Body of pancreas (tissue), 4 donors: Measurements from ENCODE around the gene DLG2. TPM values are rescaled to one million over a fixed set of nuclear protein-coding genes. Genes with fewer than 3 reads are reported as not detected.

Source experiments
- ATAC-seq: fragments of 150-250 bp; one replicate; pipeline ENCODE4 v1.9.1; 2016
- DNase-seq, 4 donors: peaks; one replicate each; pipeline ENCODE4 v3.0.0-alpha.2; 2019
- H3K27ac ChIP-seq, 4 donors: fragments of 200-600 bp; sonication (generic); 1 replicate in 3 of 4; 2 replicates in 1 of 4; pipeline versions ENCODE4 v1.5.1 to v1.6.1; 2016 to 2019; ENCODE audit warnings: mild to moderate bottlenecking in 1 of 4, mixed read lengths in 1 of 4, moderate library complexity in 1 of 4
- H3K27me3 ChIP-seq, 2 donors: fragments of 200-600 bp; sonication (generic); one replicate each; pipeline ENCODE4 v1.6.0; 2016; ENCODE audit warnings: mild to moderate bottlenecking in 1 of 2
- H3K36me3 ChIP-seq, 2 donors: fragments of 200-600 bp; sonication (generic); replicated peaks in 1 of 2; 2 replicates each; pipeline ENCODE4 v1.5.1; 2016; ENCODE audit warnings: low read depth in 2 of 2; ENCODE audit not compliant: insufficient read depth in 1 of 2
- H3K4me1 ChIP-seq: fragments of 200-600 bp; sonication (generic); one replicate; pipeline ENCODE4 v1.6.0; 2016
- H3K4me3 ChIP-seq, 2 donors: fragments of 200-600 bp; sonication (generic); 1 replicate in 1 of 2; 2 replicates in 1 of 2; pipeline ENCODE4 v1.5.1; 2016 to 2019
- H3K9me3 ChIP-seq, 3 donors: fragments of 200-600 bp; sonication (generic); 1 replicate in 2 of 3; 2 replicates in 1 of 3; pipeline ENCODE4 v1.5.1; 2016
- CTCF ChIP-seq, 7 experiments: fragments of 450-650 bp in 4 of 7; fragments of 200-600 bp in 3 of 7; sonication (generic) in 3 of 7; IDR thresholded peaks; one replicate each; pipeline ENCODE4 v1.5.1; 2016 to 2019; ENCODE audit warnings: antibody characterized with exemption in 7 of 7
- POLR2A ChIP-seq, 3 donors: fragments of 450-650 bp; IDR thresholded peaks; one replicate each; pipeline ENCODE4 v1.6.1; 2016; ENCODE audit warnings: antibody characterized with exemption in 3 of 3, mild to moderate bottlenecking in 2 of 3
- WGBS, 2 donors: methylation state at CpG; one replicate each; pipeline ENCODE4 v1.1.5; 2017; 5-methylcytosine and 5-hydroxymethylcytosine counted together
- intact Hi-C: fragments of 100-400 bp; cut with DNase I; formaldehyde crosslinking; loops from one replicate; pipeline ENCODE4 v1.15.1; 2023
- total RNA-seq, 2 donors: library from RNA; depleted of rRNA; stranded (reverse); fragments of >200 nt; gene quantifications; one replicate each; pipeline ENCODE4 v1.1.0, GENCODE V29; 2016

The DLG2 gene
- total RNA-seq, 2 donors from 2014 or later = 6.0 to 13.2 TPM

- DNase-seq = no peak
- Histone ChIP-seq H3K4me1 (no peaks in the 10 kb centered on the region), H3K27me3 (no peaks in the 10 kb centered on the region), H3K4me3 (no peak overlapping the region), H3K9me3 (no peaks in the 10 kb centered on the region), H3K36me3 (no peaks in the 10 kb centered on the region), H3K27ac (no peak overlapping the region)
- 79 to 81% methylated on average over 3 of the region's 3 CpGs for WGBS, 2 donors
- no peak for TF ChIP-seq POLR2A (IDR thresholded peaks at IDR 0.05)
- TF ChIP-seq CTCF (IDR thresholded peaks at IDR 0.05) = no peak
- ATAC-seq = no peak
- intact Hi-C loops = no loop called here
These were observed 789.6 kb downstream of the DLG2 start for GRCh38 chr11:84837402-84838069.

DNA sequence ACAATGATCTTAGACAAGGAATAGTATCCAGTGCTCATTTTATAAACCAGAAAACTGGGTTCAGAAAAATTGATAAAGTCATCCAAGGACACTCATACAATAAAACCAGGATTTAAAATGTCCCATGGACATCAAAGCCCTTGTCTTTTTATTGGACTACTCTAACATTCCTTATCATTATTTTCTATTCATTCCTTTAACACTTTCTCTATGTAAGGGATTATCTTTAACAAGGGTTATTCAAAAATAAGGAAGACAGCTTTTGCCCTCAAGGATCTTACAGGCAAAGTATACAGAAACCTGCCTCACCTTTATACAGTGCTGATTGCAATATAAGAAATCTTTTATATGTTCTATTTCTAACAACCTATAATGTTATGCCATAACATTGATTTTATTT, 790.8 kb downstream of the DLG2 start:
- TF ChIP-seq POLR2A (IDR thresholded peaks at IDR 0.05) (no peak), CTCF (IDR thresholded peaks at IDR 0.05) (no peak)
- H3K4me3 ChIP-seq = no peak overlapping the region
- no peaks in the 10 kb centered on the region for H3K27me3 ChIP-seq
- ATAC-seq (no peak), DNase-seq (no peak)
- intact Hi-C loops = no loop called here
- H3K27ac ChIP-seq = no peak overlapping the region
- no peaks in the 10 kb centered on the region for H3K4me1 ChIP-seq
- no peaks in the 10 kb centered on the region for H3K9me3 ChIP-seq
- H3K36me3 ChIP-seq = no peaks in the 10 kb centered on the region

DNA sequence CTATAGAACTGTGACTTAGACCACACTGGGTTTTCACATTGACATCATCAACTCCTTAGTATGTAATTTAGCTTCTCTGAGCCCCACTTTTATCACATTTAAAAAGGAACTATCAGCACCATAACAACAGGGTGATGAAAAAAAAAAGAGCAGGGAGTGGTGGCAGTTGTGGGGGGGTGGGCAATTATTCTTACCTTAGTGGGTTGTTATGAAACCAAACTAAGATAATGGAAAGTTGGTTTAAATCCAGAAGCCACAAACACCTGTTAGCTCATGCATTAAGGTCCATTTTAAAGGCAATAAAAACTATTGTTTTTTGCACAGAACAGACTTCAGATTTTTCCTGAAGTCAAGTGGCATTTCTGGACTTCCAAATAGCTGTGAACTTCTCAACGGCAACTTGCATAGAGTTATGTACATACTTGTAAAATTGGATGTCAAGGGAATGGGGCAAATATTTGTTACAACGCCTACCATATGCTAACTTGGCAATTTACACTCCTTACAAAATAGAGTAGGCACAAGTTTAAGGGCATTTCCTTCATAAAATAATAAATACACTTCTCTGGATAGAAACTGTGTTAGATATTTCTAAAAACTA, 793.6 kb downstream of the DLG2 start:
- Histone ChIP-seq H3K4me3 (no peak overlapping the region), H3K27ac (no peak overlapping the region), H3K9me3 (no peaks in the 10 kb centered on the region), H3K4me1 (no peaks in the 10 kb centered on the region), H3K36me3 (no peaks in the 10 kb centered on the region), H3K27me3 (no peaks in the 10 kb centered on the region)
- TF ChIP-seq POLR2A (IDR thresholded peaks at IDR 0.05) (no peak), CTCF (IDR thresholded peaks at IDR 0.05) (no peak)
- ATAC-seq = no peak
- WGBS, 2 donors = 30 to 46% methylated on average over 2 of the region's 2 CpGs
- DNase-seq = no peak
- intact Hi-C loops = no loop called here

DNA sequence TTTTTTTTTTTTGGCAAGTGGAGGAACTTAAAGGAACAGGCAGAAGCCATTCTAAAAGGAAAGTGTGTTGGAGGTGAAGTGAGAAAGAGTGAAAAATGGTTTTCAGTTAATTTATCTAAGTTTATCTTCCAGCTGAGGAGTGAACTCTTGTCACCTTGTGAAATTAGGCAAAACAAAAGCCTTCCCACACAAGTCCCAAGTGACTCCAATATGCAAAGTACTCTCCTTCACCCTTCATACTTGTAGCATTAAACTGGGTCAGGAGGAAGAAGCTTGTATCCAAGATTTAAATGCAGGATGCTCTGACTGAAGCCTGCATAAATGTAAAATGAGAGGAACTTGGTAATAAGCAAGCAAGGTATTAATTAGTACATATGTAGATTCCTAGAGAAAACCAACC, 796.8 kb downstream of the DLG2 start:
- H3K9me3 ChIP-seq = no peaks in the 10 kb centered on the region

More for the DNA sequence above, 796.8 kb downstream of the DLG2 start:
- intact Hi-C loops = no loop called here
- no peaks in the 10 kb centered on the region for H3K36me3 ChIP-seq
- no peaks in the 10 kb centered on the region for H3K4me1 ChIP-seq
- no peak for DNase-seq
- no peaks in the 10 kb centered on the region for H3K27me3 ChIP-seq
- TF ChIP-seq POLR2A (IDR thresholded peaks at IDR 0.05) (no peak), CTCF (IDR thresholded peaks at IDR 0.05) (no peak)
- no peak for ATAC-seq
- H3K4me3 ChIP-seq = no peak overlapping the region
- no peak overlapping the region for H3K27ac ChIP-seq
